ENCODE measurements around the gene TRHDE. TPM values are rescaled to one million over a fixed set of nuclear protein-coding genes. Genes with fewer than 3 reads are reported as not detected.

Gene TRHDE
- total and polyA plus RNA-seq, 8 donors: 1.9 to 30.2 (median 17.9) TPM

GRCh38 chr12:72330784-72331183 is 58.6 kb downstream of the TRHDE start:
- no peak for TF ChIP-seq CTCF (IDR thresholded peaks at IDR 0.05)
- DNase-seq: no peak
- Histone ChIP-seq H3K36me3 (no peaks in the 10 kb centered on the region), H3K4me1 (no peaks in the 10 kb centered on the region), H3K27ac (no peak overlapping the region), H3K9me3 (no peaks in the 10 kb centered on the region), H3K27me3 (no peaks in the 10 kb centered on the region), H3K4me3 (no peak overlapping the region)
- WGBS, 2 donors: 95 to 99% methylated on average over 4 of the region's 4 CpGs
- ATAC-seq: no peak
- intact Hi-C loops (cut with DNase I): no loop called here
- FAIRE-seq: no peak

GRCh38 chr12:72337382-72337781 is 65.2 kb downstream of the TRHDE start:
- no peak for ATAC-seq
- H3K4me3 ChIP-seq: no peak overlapping the region
- no peaks in the 10 kb centered on the region for H3K9me3 ChIP-seq
- no peak overlapping the region for H3K27ac ChIP-seq
- no peak for FAIRE-seq
- no peaks in the 10 kb centered on the region for H3K36me3 ChIP-seq
- DNase-seq: no peak
- intact Hi-C loops (cut with DNase I): no loop called here
- H3K4me1 ChIP-seq: no peaks in the 10 kb centered on the region
- no peak for TF ChIP-seq CTCF (IDR thresholded peaks at IDR 0.05)
- no peaks in the 10 kb centered on the region for H3K27me3 ChIP-seq
- WGBS, 2 donors: 67 to 68% methylated on average over 6 of the region's 6 CpGs

- H3K4me1 ChIP-seq: no peaks in the 10 kb centered on the region
- ATAC-seq (no peak), DNase-seq (no peak), FAIRE-seq (no peak)
- H3K36me3 ChIP-seq: no peaks in the 10 kb centered on the region
- no peak for TF ChIP-seq CTCF (IDR thresholded peaks at IDR 0.05)
- no peaks in the 10 kb centered on the region for H3K9me3 ChIP-seq
- no peak overlapping the region for H3K4me3 ChIP-seq
- H3K27me3 ChIP-seq: no peaks in the 10 kb centered on the region
- WGBS, 2 donors: 83% methylated on average over 8 of the region's 8 CpGs
- intact Hi-C loops (cut with DNase I): no loop called here
- H3K27ac ChIP-seq: no peak overlapping the region
These were observed 65.8 kb downstream of the TRHDE start for GRCh38 chr12:72337946-72338345.

GRCh38 chr12:72338437-72338836 is 66.3 kb downstream of the TRHDE start:
- DNase-seq (no peak), FAIRE-seq (no peak), ATAC-seq (no peak)
- no peaks in the 10 kb centered on the region for H3K4me1 ChIP-seq
- no peak overlapping the region for H3K27ac ChIP-seq
- 77 to 79% methylated on average over 4 of the region's 4 CpGs for WGBS, 2 donors
- no peak for TF ChIP-seq CTCF (IDR thresholded peaks at IDR 0.05)
- intact Hi-C loops (cut with DNase I): no loop called here
- H3K4me3 ChIP-seq: no peak overlapping the region
- no peaks in the 10 kb centered on the region for H3K36me3 ChIP-seq
- H3K27me3 ChIP-seq: no peaks in the 10 kb centered on the region
- H3K9me3 ChIP-seq: no peaks in the 10 kb centered on the region

- peak; percentile 41 to 54 (median 46) for TF ChIP-seq CTCF (IDR thresholded peaks at IDR 0.05)
- 23 to 25% methylated on average over 5 of the region's 5 CpGs for WGBS, 2 donors
- peak; percentile 89 to 99 (median 96) for ATAC-seq
- FAIRE-seq: no peak
- H3K4me3 ChIP-seq: no peak overlapping the region
- H3K4me1 ChIP-seq: peaks cover 0 to 10% (median 2%) of the 10 kb centered on the region in 3 donors
- no peaks in the 10 kb centered on the region for H3K36me3 ChIP-seq
- intact Hi-C loops (cut with DNase I): no loop called here
- no peak overlapping the region for H3K27ac ChIP-seq
- H3K27me3 ChIP-seq: no peaks in the 10 kb centered on the region
- no peaks in the 10 kb centered on the region for H3K9me3 ChIP-seq
- DNase-seq: peak in 4 of 6 donors; percentile 46 to 83 (median 70)
These were observed 74.3 kb downstream of the TRHDE start for GRCh38 chr12:72346363-72346944.
